ENCODE measurements around the gene GPR171.

Gene GPR171

GRCh38 chr3:151216641-151217607 is 13.9 kb upstream of the GPR171 start:
- no peak for DNase-seq (ENCODE audit: low read depth, low spot score)
- H3K4me3 ChIP-seq (ENCODE audit: low read length) = no peak overlapping the region

- H3K4me3 ChIP-seq (ENCODE audit: low read length) = no peak overlapping the region
- no peak for DNase-seq (ENCODE audit: low read depth, low spot score)
Measured at GRCh38 chr3:151214459-151214858, 11.4 kb upstream of the GPR171 start.

GRCh38 chr3:151213881-151214280 is 10.9 kb upstream of the GPR171 start:
- H3K4me3 ChIP-seq (ENCODE audit: low read length) = no peak overlapping the region
- DNase-seq (ENCODE audit: low read depth, low spot score) = no peak

GRCh38 chr3:151213151-151213550 is 10.1 kb upstream of the GPR171 start:
- no peak overlapping the region for H3K4me3 ChIP-seq (ENCODE audit: low read length)
- DNase-seq (ENCODE audit: low read depth, low spot score) = no peak

- no peak for DNase-seq (ENCODE audit: low read depth, low spot score)
- H3K4me3 ChIP-seq (ENCODE audit: low read length) = no peak overlapping the region
Measured at GRCh38 chr3:151210676-151211381, 7.8 kb upstream of the GPR171 start.

GRCh38 chr3:151209654-151210053 is 6.6 kb upstream of the GPR171 start:
- no peak overlapping the region for H3K4me3 ChIP-seq (ENCODE audit: low read length)
- DNase-seq (ENCODE audit: low read depth, low spot score) = no peak

GRCh38 chr3:151206201-151206600 is 3.2 kb upstream of the GPR171 start:
- DNase-seq (ENCODE audit: low read depth, low spot score) = no peak
- H3K4me3 ChIP-seq (ENCODE audit: low read length) = no peak overlapping the region

GRCh38 chr3:151205482-151205881 is 2.5 kb upstream of the GPR171 start:
- H3K4me3 ChIP-seq (ENCODE audit: low read length) = no peak overlapping the region
- no peak for DNase-seq (ENCODE audit: low read depth, low spot score)

- DNase-seq (ENCODE audit: low read depth, low spot score) = no peak
- H3K4me3 ChIP-seq (ENCODE audit: low read length) = no peak overlapping the region
Measured at GRCh38 chr3:151204530-151205402, 1.8 kb upstream of the GPR171 start.

- H3K4me3 ChIP-seq (ENCODE audit: low read length) = no peak overlapping the region
- no peak for DNase-seq (ENCODE audit: low read depth, low spot score)
Measured at GRCh38 chr3:151201051-151201730, 1.8 kb downstream of the GPR171 start.

GRCh38 chr3:151200586-151200985 is 2.4 kb downstream of the GPR171 start:
- H3K4me3 ChIP-seq (ENCODE audit: low read length) = no peak overlapping the region
- DNase-seq (ENCODE audit: low read depth, low spot score) = no peak

GRCh38 chr3:151199554-151200438 is 3.2 kb downstream of the GPR171 start:
- no peak for DNase-seq (ENCODE audit: low read depth, low spot score)
- no peak overlapping the region for H3K4me3 ChIP-seq (ENCODE audit: low read length)

GRCh38 chr3:151198849-151199248 is 4.2 kb downstream of the GPR171 start:
- no peak for DNase-seq (ENCODE audit: low read depth, low spot score)
- no peak overlapping the region for H3K4me3 ChIP-seq (ENCODE audit: low read length)

GRCh38 chr3:151197981-151198767 is 4.8 kb downstream of the GPR171 start:
- DNase-seq (ENCODE audit: low read depth, low spot score) = no peak
- H3K4me3 ChIP-seq (ENCODE audit: low read length) = no peak overlapping the region

GRCh38 chr3:151197228-151197627 is 5.8 kb downstream of the GPR171 start:
- no peak overlapping the region for H3K4me3 ChIP-seq (ENCODE audit: low read length)
- DNase-seq (ENCODE audit: low read depth, low spot score) = no peak

- no peak overlapping the region for H3K4me3 ChIP-seq (ENCODE audit: low read length)
- no peak for DNase-seq (ENCODE audit: low read depth, low spot score)
Measured at GRCh38 chr3:151196434-151196833, 6.6 kb downstream of the GPR171 start.

GRCh38 chr3:151195826-151196225 is 7.2 kb downstream of the GPR171 start:
- H3K4me3 ChIP-seq (ENCODE audit: low read length) = no peak overlapping the region
- no peak for DNase-seq (ENCODE audit: low read depth, low spot score)

All from Jurkat, Clone E6-1 (cell line).